Ovary (tissue), 3 donors: Measurements from ENCODE around the gene NEDD1.

ENCODE experiments used
- CTCF ChIP-seq, 3 donors: fragments of 450-650 bp in 2 of 3; fragments of 200-600 bp in 1 of 3; IDR thresholded peaks; one replicate each; pipeline versions ENCODE4 v1.5.1 to v1.8.0; 2016 to 2022; ENCODE audit warnings: antibody characterized with exemption in 3 of 3, mild to moderate bottlenecking in 1 of 3
- EP300 ChIP-seq: sonication (generic); formaldehyde crosslinking; IDR thresholded peaks from one replicate; pipeline ENCODE4 v1.6.1; 2017; ENCODE audit warnings: antibody characterized with exemption
- POLR2A ChIP-seq: fragments of 450-650 bp; IDR thresholded peaks from one replicate; pipeline ENCODE4 v1.6.1; 2017; ENCODE audit warnings: antibody characterized with exemption, mild to moderate bottlenecking, moderate library complexity
- donor health status: DM: no; HTN: no; CAD: no.

GRCh38 chr12:96861656-96862055 lies 45.4 kb upstream of the NEDD1 start:
- TF ChIP-seq CTCF (IDR thresholded peaks at IDR 0.05): no peak
- no peak for TF ChIP-seq EP300
- no peak for TF ChIP-seq POLR2A
